ENCODE data around the gene FKBP4. TPM values are rescaled to one million over a fixed set of nuclear protein-coding genes. Genes with fewer than 3 reads are reported as not detected.

FKBP4 gene
- total RNA-seq, 4 donors from 2014 or later, result 28.7 to 53.3 (median 36.7) TPM

DNA sequence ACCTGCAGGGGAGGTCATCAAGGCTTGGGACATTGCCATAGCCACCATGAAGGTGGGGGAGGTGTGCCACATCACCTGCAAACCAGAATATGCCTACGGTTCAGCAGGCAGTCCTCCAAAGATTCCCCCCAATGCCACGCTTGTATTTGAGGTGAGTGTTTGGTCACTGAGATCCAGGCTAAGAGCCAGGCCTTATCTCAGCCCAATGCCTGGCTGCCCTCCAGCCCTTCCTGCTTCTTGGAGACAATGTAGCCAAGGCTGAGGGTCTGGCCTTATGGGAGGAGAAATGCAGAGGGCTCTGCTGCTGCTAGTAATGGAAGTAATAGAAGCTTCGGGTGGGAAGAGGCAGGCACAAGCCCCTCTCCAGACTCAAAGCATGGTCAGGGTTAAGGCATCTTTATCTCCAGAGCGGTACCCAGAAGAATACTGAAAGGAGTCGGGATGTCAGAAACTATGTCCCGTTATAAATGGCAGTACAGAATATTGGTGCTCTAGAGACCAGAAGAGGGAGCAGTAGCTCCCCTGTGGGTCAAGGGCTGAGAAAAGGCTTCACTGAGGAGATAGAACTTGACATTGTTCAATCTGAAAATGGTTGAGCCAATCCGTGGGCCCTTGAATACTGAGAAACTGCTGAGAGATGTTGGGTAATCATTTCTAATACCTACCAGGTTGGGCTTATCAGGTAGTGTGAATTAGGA is 3.1 kb downstream of the FKBP4 start:
- 72% methylated on average over 7 of the region's 7 CpGs for WGBS
- Histone ChIP-seq H3K27ac (replicated peaks in 1 of 4) (no peak overlapping the region), H3K4me3 (no peak overlapping the region), H3K9me3 (no peaks in the 10 kb centered on the region), H3K4me1 (peaks cover 25 to 47% (median 41%) of the 10 kb centered on the region in 4 donors), H3K36me3 (peaks cover 50 to 60% (median 56%) of the 10 kb centered on the region in 4 donors), H3K27me3 (no peaks in the 10 kb centered on the region)
- DNase-seq (ENCODE audit: extremely low spot score), result no peak
- intact Hi-C loops (cut with DNase I), result no loop called here
- TF ChIP-seq POLR2AphosphoS5 (IDR thresholded peaks at IDR 0.05), result no peak
- TF ChIP-seq, protein P1, sequence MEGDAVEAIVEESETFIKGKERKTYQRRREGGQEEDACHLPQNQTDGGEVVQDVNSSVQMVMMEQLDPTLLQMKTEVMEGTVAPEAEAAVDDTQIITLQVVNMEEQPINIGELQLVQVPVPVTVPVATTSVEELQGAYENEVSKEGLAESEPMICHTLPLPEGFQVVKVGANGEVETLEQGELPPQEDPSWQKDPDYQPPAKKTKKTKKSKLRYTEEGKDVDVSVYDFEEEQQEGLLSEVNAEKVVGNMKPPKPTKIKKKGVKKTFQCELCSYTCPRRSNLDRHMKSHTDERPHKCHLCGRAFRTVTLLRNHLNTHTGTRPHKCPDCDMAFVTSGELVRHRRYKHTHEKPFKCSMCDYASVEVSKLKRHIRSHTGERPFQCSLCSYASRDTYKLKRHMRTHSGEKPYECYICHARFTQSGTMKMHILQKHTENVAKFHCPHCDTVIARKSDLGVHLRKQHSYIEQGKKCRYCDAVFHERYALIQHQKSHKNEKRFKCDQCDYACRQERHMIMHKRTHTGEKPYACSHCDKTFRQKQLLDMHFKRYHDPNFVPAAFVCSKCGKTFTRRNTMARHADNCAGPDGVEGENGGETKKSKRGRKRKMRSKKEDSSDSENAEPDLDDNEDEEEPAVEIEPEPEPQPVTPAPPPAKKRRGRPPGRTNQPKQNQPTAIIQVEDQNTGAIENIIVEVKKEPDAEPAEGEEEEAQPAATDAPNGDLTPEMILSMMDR (IDR thresholded peaks at IDR 0.05), result no peak
- no peak for TF ChIP-seq EP300 (IDR thresholded peaks at IDR 0.05)
- TF ChIP-seq POLR2A (IDR thresholded peaks at IDR 0.05; ENCODE audit: low read depth), result no peak

DNA sequence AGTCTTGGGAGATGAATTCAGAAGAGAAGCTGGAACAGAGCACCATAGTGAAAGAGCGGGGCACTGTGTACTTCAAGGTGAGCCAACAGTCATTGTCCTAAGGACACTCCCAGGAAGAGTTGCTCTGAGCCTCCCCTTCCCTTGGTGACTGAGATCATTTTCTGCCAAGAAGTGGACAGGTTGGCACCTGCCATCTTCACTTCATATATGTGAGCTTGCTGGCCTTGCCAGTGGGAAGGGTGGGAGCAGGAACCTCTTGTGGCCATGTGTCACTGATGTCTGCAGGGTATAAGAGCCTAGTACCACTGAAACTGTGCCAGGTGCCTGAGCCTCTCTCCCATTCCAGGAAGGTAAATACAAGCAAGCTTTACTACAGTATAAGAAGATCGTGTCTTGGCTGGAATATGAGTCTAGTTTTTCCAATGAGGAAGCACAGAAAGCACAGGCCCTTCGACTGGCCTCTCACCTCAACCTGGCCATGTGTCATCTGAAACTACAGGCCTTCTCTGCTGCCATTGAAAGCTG is 5.3 kb downstream of the FKBP4 start:
- 91% methylated on average over 3 of the region's 3 CpGs for WGBS
- Histone ChIP-seq H3K36me3 (peaks cover 61 to 83% (median 79%) of the 10 kb centered on the region in 4 donors), H3K9me3 (no peaks in the 10 kb centered on the region), H3K27ac (replicated peaks in 1 of 4) (no peak overlapping the region), H3K27me3 (no peaks in the 10 kb centered on the region), H3K4me1 (peaks cover 40 to 53% (median 49%) of the 10 kb centered on the region in 4 donors), H3K4me3 (no peak overlapping the region)
- DNase-seq (ENCODE audit: extremely low spot score), result no peak
- intact Hi-C loops (cut with DNase I), result no loop called here
- no peak for TF ChIP-seq POLR2A (IDR thresholded peaks at IDR 0.05; ENCODE audit: low read depth)
- TF ChIP-seq POLR2AphosphoS5 (IDR thresholded peaks at IDR 0.05), result no peak
- TF ChIP-seq, protein P1 (IDR thresholded peaks at IDR 0.05), result no peak
- no peak for TF ChIP-seq EP300 (IDR thresholded peaks at IDR 0.05)

DNA sequence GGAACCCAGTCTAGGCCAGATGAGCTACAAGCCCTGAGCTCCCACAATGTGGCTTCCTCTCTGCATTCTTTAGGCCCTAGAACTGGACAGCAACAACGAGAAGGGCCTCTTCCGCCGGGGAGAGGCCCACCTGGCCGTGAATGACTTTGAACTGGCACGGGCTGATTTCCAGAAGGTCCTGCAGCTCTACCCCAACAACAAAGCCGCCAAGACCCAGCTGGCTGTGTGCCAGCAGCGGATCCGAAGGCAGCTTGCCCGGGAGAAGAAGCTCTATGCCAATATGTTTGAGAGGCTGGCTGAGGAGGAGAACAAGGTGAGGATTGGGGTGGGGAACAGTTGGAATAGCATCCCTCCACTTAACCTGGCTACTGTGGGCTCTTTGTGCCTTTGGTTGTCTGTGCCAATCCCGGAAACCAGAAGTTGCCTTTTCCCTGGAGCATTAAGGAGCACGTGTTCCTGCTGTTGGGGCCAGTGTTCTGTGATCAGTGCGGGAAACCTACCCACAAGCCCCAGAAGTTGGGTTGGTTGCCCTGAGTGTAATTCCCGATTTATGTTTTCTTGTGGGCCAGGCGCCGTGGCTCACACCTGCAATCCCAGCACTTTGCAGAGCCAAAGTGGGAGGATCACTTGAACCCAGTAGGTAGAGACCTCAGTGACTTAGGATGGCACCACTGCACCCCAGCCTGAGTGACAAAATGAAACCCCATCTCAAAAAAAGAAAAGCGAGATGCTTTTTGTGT is 6.4 kb downstream of the FKBP4 start:
- Histone ChIP-seq H3K36me3 (peaks cover 61 to 91% (median 88%) of the 10 kb centered on the region in 4 donors), H3K27ac (replicated peaks in 1 of 4) (no peak overlapping the region)
- TF ChIP-seq EP300 (IDR thresholded peaks at IDR 0.05), result no peak
- TF ChIP-seq POLR2A (IDR thresholded peaks at IDR 0.05; ENCODE audit: low read depth), result no peak
- TF ChIP-seq, protein P1 (IDR thresholded peaks at IDR 0.05), result no peak
- TF ChIP-seq POLR2AphosphoS5 (IDR thresholded peaks at IDR 0.05), result no peak

DNA sequence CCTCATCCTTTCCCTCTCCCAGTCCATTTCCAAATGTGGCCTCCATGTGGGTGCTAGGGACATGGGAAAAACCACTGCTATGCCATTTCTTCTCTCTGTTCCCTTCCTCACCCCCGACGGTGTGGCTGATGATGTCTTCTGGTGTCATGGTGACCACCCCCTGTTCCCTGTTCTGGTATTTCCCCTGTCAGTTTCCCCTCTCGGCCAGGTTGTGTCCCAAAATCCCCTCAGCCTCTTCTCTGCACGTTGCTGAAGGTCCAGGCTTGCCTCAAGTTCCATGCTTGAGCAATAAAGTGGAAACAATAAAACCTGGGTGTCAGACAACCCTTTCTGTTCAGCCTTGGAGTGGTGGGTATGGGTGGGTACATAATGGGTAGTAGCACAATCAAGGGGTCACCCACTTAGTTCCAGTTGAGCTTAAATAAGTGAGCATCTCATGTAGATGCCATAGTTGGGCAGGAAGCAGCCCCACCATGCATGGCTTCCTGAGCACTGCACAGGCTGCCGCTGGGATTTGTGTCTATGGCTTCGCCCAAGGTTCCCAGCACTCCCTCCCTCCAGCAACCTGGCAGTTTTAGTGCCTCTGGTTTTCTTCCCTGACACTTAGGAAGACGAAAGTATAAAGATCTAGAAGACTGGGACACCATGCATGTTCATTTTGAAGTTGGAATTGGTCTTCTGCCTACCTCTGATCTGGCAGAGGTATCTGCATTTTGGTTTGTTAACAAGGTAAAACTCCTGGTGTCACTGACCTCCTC is 9.0 kb downstream of the FKBP4 start:
- H3K4me3 ChIP-seq, result no peak overlapping the region
- WGBS, result 86% methylated on average over 7 of the region's 7 CpGs
- peak overlapping the region in 3 of 4 donors; percentile 13 to 36 (median 28) for H3K27ac ChIP-seq (replicated peaks in 1 of 4)
- no peaks in the 10 kb centered on the region for H3K9me3 ChIP-seq
- peaks cover 20 to 29% (median 24%) of the 10 kb centered on the region in 4 donors for H3K4me1 ChIP-seq
- TF ChIP-seq POLR2AphosphoS5 (IDR thresholded peaks at IDR 0.05), result no peak
- TF ChIP-seq EP300 (IDR thresholded peaks at IDR 0.05), result no peak
- H3K36me3 ChIP-seq, result peaks cover 49 to 76% (median 71%) of the 10 kb centered on the region in 4 donors
- no peaks in the 10 kb centered on the region for H3K27me3 ChIP-seq
- intact Hi-C loops (cut with DNase I), result no loop called here
- no peak for DNase-seq (ENCODE audit: extremely low spot score)

More for the DNA sequence above, 6.4 kb downstream of the FKBP4 start:
- intact Hi-C loops (cut with DNase I), result no loop called here
- Histone ChIP-seq H3K9me3 (no peaks in the 10 kb centered on the region), H3K4me3 (no peak overlapping the region), H3K4me1 (peaks cover 39 to 50% (median 45%) of the 10 kb centered on the region in 4 donors), H3K27me3 (no peaks in the 10 kb centered on the region)
- no peak for DNase-seq (ENCODE audit: extremely low spot score)
- 78% methylated on average over 16 of the region's 16 CpGs for WGBS
